GM12878 (cell line): ENCODE measurements around the gene CYB5R2. TPM values are rescaled to one million over a fixed set of nuclear protein-coding genes. Genes with fewer than 3 reads are reported as not detected.

ENCODE experiments used
- CBX5 ChIP-seq: sonication (generic); IDR thresholded peaks from 2 replicates; pipeline ENCODE4 v1.6.1; 2016; ENCODE audit warnings: low read depth, moderate library complexity, mild to moderate bottlenecking, inconsistent platforms
- CHD2 ChIP-seq: IDR thresholded peaks from 2 replicates; pipeline ENCODE4 v1.6.1; 2011; ENCODE audit warnings: low read depth, low read length, improper control_type of control experiment, borderline replicate concordance
- MEF2A ChIP-seq: IDR thresholded peaks from 2 replicates; pipeline ENCODE4 v1.6.1; 2011; ENCODE audit warnings: low read depth, mild to moderate bottlenecking, low read length, moderate library complexity; ENCODE audit not compliant: insufficient read depth
- RELA ChIP-seq: fragments of 450-650 bp; IDR thresholded peaks from 2 replicates; pipeline ENCODE4 v1.8.0; 2014; ENCODE audit warnings: borderline replicate concordance; ENCODE audit not compliant: partially characterized antibody
- SMC3 ChIP-seq: IDR thresholded peaks from 2 replicates; pipeline ENCODE4 v1.6.1; 2011; ENCODE audit warnings: low read length, improper control_type of control experiment, borderline replicate concordance
- USF1 ChIP-seq: IDR thresholded peaks from 2 replicates; pipeline ENCODE4 v1.6.1; 2011; ENCODE audit warnings: borderline replicate concordance, low read depth, mild to moderate bottlenecking, moderate library complexity, mixed read lengths, low read length; ENCODE audit not compliant: insufficient read depth; ENCODE audit errors: extremely low read length
- ZZZ3 ChIP-seq: IDR thresholded peaks from 2 replicates; pipeline ENCODE4 v1.6.1; 2011; ENCODE audit warnings: low read depth; ENCODE audit not compliant: control insufficient read depth, insufficient read length
- polyA plus RNA-seq, 11 experiments: library from polyadenylated mRNA; depleted of rRNA in 4 of 11; unstranded in 6 of 11; stranded (reverse) in 5 of 11; fragments of >200 nt; fragmentation: Nextera tagmentation in 4 of 11; fragmentation: Illumina TruSeq in 1 of 11; extraction: Ambion mirVana in 4 of 11; extraction: Trizol in 1 of 11; gene quantifications; 1 replicate in 1 of 11; 2 replicates in 10 of 11; pipeline versions ENCODE4 v1.2.1 to v1.2.3, GENCODE V29; 2011 to 2016; ENCODE audit warnings: inconsistent platforms in 2 of 11, missing spikeins in 2 of 11, low read depth in 1 of 11
- total RNA-seq, 4 experiments: library from RNA; depleted of rRNA in 3 of 4; stranded (reverse); fragments of >200 nt in 3 of 4; fragmentation: Illumina TruSeq in 1 of 4; extraction: Trizol in 1 of 4; gene quantifications; 2 replicates each; pipeline versions ENCODE4 v1.2.1 to v1.2.3, GENCODE V29; 2013 to 2021

Gene CYB5R2
- total and polyA plus RNA-seq, 10 of the 15 experiments (the other 5 are each of a cell fraction or from before 2014, with no cell fraction given) = 21.0 to 111 (median 70.4) TPM

- TF ChIP-seq CHD2 (no peak), MEF2A (no peak), RELA (no peak), CBX5 (no peak), USF1 (no peak), SMC3 (no peak), ZZZ3 (no peak)
Measured at GRCh38 chr11:7617032-7617431, 56.3 kb downstream of the CYB5R2 start (continued).

Other genes starting within 250 kb of the CYB5R2 start
- not detected in 2 replicates for gene OLFML1, start 188.0 kb downstream of the CYB5R2 start, total RNA-seq (2014; rRNA removed)
- not detected in 2 replicates for gene OLFML1, start 188.0 kb downstream of the CYB5R2 start, total RNA-seq (2014; rRNA removed; fragmentation: Illumina TruSeq; extraction: Trizol)
- not detected in 2 replicates for gene OLFML1, start 188.0 kb downstream of the CYB5R2 start, total RNA-seq (2021)
- gene OLFML1, start 188.0 kb downstream of the CYB5R2 start, polyA plus RNA-seq (2011; rRNA removed) = not detected in 2 replicates
- not detected in 2 replicates for gene OLFML1, start 188.0 kb downstream of the CYB5R2 start, polyA plus RNA-seq (2014; fragmentation: Illumina TruSeq; extraction: Trizol)
- under 1 TPM; 0.04 to 0.06 TPM for gene OLFML1, start 188.0 kb downstream of the CYB5R2 start, polyA plus RNA-seq (2014; fragmentation: Nextera tagmentation; extraction: Ambion mirVana)
- gene OLFML1, start 188.0 kb downstream of the CYB5R2 start, polyA plus RNA-seq (2014; rRNA removed) = not detected in 2 replicates
- gene OLFML1, start 188.0 kb downstream of the CYB5R2 start, polyA plus RNA-seq (2016; fragmentation: Nextera tagmentation; extraction: Ambion mirVana) = under 1 TPM; 0.35 to 0.71 TPM
- gene PPFIBP2, start 159.5 kb downstream of the CYB5R2 start, total RNA-seq (2014; rRNA removed) = 41.2 and 44.3 TPM in 2 replicates
- gene PPFIBP2, start 159.5 kb downstream of the CYB5R2 start, total RNA-seq (2014; rRNA removed; fragmentation: Illumina TruSeq; extraction: Trizol) = 48.6 and 54.1 TPM in 2 replicates
- 45.2 and 52.5 TPM in 2 replicates for gene PPFIBP2, start 159.5 kb downstream of the CYB5R2 start, total RNA-seq (2021)
- gene PPFIBP2, start 159.5 kb downstream of the CYB5R2 start, polyA plus RNA-seq (2011; rRNA removed) = 48.1 and 49.6 TPM in 2 replicates
- gene PPFIBP2, start 159.5 kb downstream of the CYB5R2 start, polyA plus RNA-seq (2014; fragmentation: Illumina TruSeq; extraction: Trizol) = 56.3 and 69.7 TPM in 2 replicates
- gene PPFIBP2, start 159.5 kb downstream of the CYB5R2 start, polyA plus RNA-seq (2014; fragmentation: Nextera tagmentation; extraction: Ambion mirVana) = 10 to 100 TPM; 17.3 to 22.3 TPM
- 30.7 and 37.3 TPM in 2 replicates for gene PPFIBP2, start 159.5 kb downstream of the CYB5R2 start, polyA plus RNA-seq (2014; rRNA removed)
- gene PPFIBP2, start 159.5 kb downstream of the CYB5R2 start, polyA plus RNA-seq (2016; fragmentation: Nextera tagmentation; extraction: Ambion mirVana) = 10 to 100 TPM; 28.1 to 35.7 TPM
- not detected in 2 replicates for gene OVCH2, start 33.0 kb upstream of the CYB5R2 start, total RNA-seq (2014; rRNA removed)
- not detected in 2 replicates for gene OVCH2, start 33.0 kb upstream of the CYB5R2 start, total RNA-seq (2014; rRNA removed; fragmentation: Illumina TruSeq; extraction: Trizol)
- not detected in 2 replicates for gene OVCH2, start 33.0 kb upstream of the CYB5R2 start, total RNA-seq (2021)
- not detected in 2 replicates for gene OVCH2, start 33.0 kb upstream of the CYB5R2 start, polyA plus RNA-seq (2011; rRNA removed)
- gene OVCH2, start 33.0 kb upstream of the CYB5R2 start, polyA plus RNA-seq (2014; fragmentation: Illumina TruSeq; extraction: Trizol) = not detected in 2 replicates
- gene OVCH2, start 33.0 kb upstream of the CYB5R2 start, polyA plus RNA-seq (2014; fragmentation: Nextera tagmentation; extraction: Ambion mirVana) = not detected
- not detected in 2 replicates for gene OVCH2, start 33.0 kb upstream of the CYB5R2 start, polyA plus RNA-seq (2014; rRNA removed)
- not detected for gene OVCH2, start 33.0 kb upstream of the CYB5R2 start, polyA plus RNA-seq (2016; fragmentation: Nextera tagmentation; extraction: Ambion mirVana)
- not detected in 2 replicates for gene OR5P2, start 123.4 kb upstream of the CYB5R2 start, total RNA-seq (2014; rRNA removed)
- not detected in 2 replicates for gene OR5P2, start 123.4 kb upstream of the CYB5R2 start, total RNA-seq (2014; rRNA removed; fragmentation: Illumina TruSeq; extraction: Trizol)
- not detected in 2 replicates for gene OR5P2, start 123.4 kb upstream of the CYB5R2 start, total RNA-seq (2021)
- not detected in 2 replicates for gene OR5P2, start 123.4 kb upstream of the CYB5R2 start, polyA plus RNA-seq (2011; rRNA removed)
- not detected in 2 replicates for gene OR5P2, start 123.4 kb upstream of the CYB5R2 start, polyA plus RNA-seq (2014; fragmentation: Illumina TruSeq; extraction: Trizol)
- not detected for gene OR5P2, start 123.4 kb upstream of the CYB5R2 start, polyA plus RNA-seq (2014; fragmentation: Nextera tagmentation; extraction: Ambion mirVana)
- not detected in 2 replicates for gene OR5P2, start 123.4 kb upstream of the CYB5R2 start, polyA plus RNA-seq (2014; rRNA removed)
- gene OR5P2, start 123.4 kb upstream of the CYB5R2 start, polyA plus RNA-seq (2016; fragmentation: Nextera tagmentation; extraction: Ambion mirVana) = not detected
- not detected in 2 replicates for gene OR5P3, start 157.3 kb upstream of the CYB5R2 start, total RNA-seq (2014; rRNA removed)
- not detected in 2 replicates for gene OR5P3, start 157.3 kb upstream of the CYB5R2 start, total RNA-seq (2014; rRNA removed; fragmentation: Illumina TruSeq; extraction: Trizol)
- not detected in 2 replicates for gene OR5P3, start 157.3 kb upstream of the CYB5R2 start, total RNA-seq (2021)
- not detected in 2 replicates for gene OR5P3, start 157.3 kb upstream of the CYB5R2 start, polyA plus RNA-seq (2011; rRNA removed)
- not detected in 2 replicates for gene OR5P3, start 157.3 kb upstream of the CYB5R2 start, polyA plus RNA-seq (2014; fragmentation: Illumina TruSeq; extraction: Trizol)
- not detected for gene OR5P3, start 157.3 kb upstream of the CYB5R2 start, polyA plus RNA-seq (2014; fragmentation: Nextera tagmentation; extraction: Ambion mirVana)
- gene OR5P3, start 157.3 kb upstream of the CYB5R2 start, polyA plus RNA-seq (2014; rRNA removed) = not detected in 2 replicates
- not detected for gene OR5P3, start 157.3 kb upstream of the CYB5R2 start, polyA plus RNA-seq (2016; fragmentation: Nextera tagmentation; extraction: Ambion mirVana)